Astrocyte (in vitro differentiated cells and primary cell): ENCODE measurements around the gene IWS1. TPM values are rescaled to one million over a fixed set of nuclear protein-coding genes. Genes with fewer than 3 reads are reported as not detected.

Source experiments
- DNase-seq: peaks from one replicate; pipeline ENCODE4 v3.0.0-alpha.2; 2010; ENCODE audit warnings: low read depth
- FAIRE-seq: peaks from 2 replicates; lab custom pipeline; 2011; peaks lifted over from hg19 to GRCh38; lab: Jason Lieb, UNC
- H2AFZ ChIP-seq: 2 replicates; pipeline ENCODE4 v1.6.0; 2012; ENCODE audit warnings: low read depth, low read length, inconsistent platforms
- H3K27ac ChIP-seq: 2 replicates; pipeline ENCODE4 v1.5.1; 2011; ENCODE audit warnings: low read depth, low read length, inconsistent platforms
- H3K27me3 ChIP-seq: 2 replicates; pipeline ENCODE4 v1.6.0; 2011; ENCODE audit warnings: low read length, inconsistent platforms; ENCODE audit not compliant: insufficient read depth
- H3K36me3 ChIP-seq: 2 replicates; pipeline ENCODE4 v1.5.1; 2011; ENCODE audit warnings: low read length, inconsistent platforms; ENCODE audit not compliant: insufficient read depth
- H3K4me1 ChIP-seq: 2 replicates; pipeline ENCODE4 v1.5.1; 2011; ENCODE audit warnings: low read length, inconsistent platforms; ENCODE audit not compliant: insufficient read depth
- H3K4me2 ChIP-seq: 2 replicates; pipeline ENCODE4 v1.6.0; 2012; ENCODE audit warnings: low read length, inconsistent platforms
- H3K4me3 ChIP-seq: 2 replicates; pipeline ENCODE4 v1.5.1; 2011; ENCODE audit warnings: low read depth, mild to moderate bottlenecking, low read length, inconsistent platforms; ENCODE audit not compliant: insufficient read depth
- H3K79me2 ChIP-seq: 2 replicates; pipeline ENCODE4 v1.6.0; 2012; ENCODE audit warnings: mild to moderate bottlenecking, low read length, inconsistent platforms; ENCODE audit not compliant: insufficient read depth
- H3K9ac ChIP-seq: 2 replicates; pipeline ENCODE4 v1.6.0; 2012; ENCODE audit warnings: mild to moderate bottlenecking, low read length, inconsistent platforms
- H3K9me3 ChIP-seq: 2 replicates; pipeline ENCODE4 v1.5.1; 2012; ENCODE audit warnings: low read depth, mild to moderate bottlenecking, low read length, inconsistent platforms; ENCODE audit not compliant: insufficient read depth
- H4K20me1 ChIP-seq: 2 replicates; pipeline ENCODE4 v1.6.0; 2012; ENCODE audit warnings: low read length, inconsistent platforms; ENCODE audit not compliant: insufficient read depth
- H3K27ac Mint-ChIP-seq: one replicate; pipeline ENCODE4 v1.8.0; 2021; ENCODE audit warnings: mild to moderate bottlenecking, mixed read lengths; ENCODE audit not compliant: unreplicated experiment
- H3K27me3 Mint-ChIP-seq: one replicate; pipeline ENCODE4 v1.8.0; 2021; ENCODE audit warnings: low read depth, mixed read lengths; ENCODE audit not compliant: unreplicated experiment
- H3K36me3 Mint-ChIP-seq: one replicate; pipeline ENCODE4 v1.8.0; 2021; ENCODE audit warnings: low read depth, mixed read lengths; ENCODE audit not compliant: unreplicated experiment
- H3K4me1 Mint-ChIP-seq: one replicate; pipeline ENCODE4 v1.8.0; 2021; ENCODE audit warnings: low read depth, mixed read lengths; ENCODE audit not compliant: unreplicated experiment
- H3K4me3 Mint-ChIP-seq: one replicate; pipeline ENCODE4 v1.8.0; 2021; ENCODE audit warnings: mild to moderate bottlenecking, moderate library complexity, mixed read lengths; ENCODE audit not compliant: unreplicated experiment
- H3K9me3 Mint-ChIP-seq: one replicate; pipeline ENCODE4 v1.8.0; 2021; ENCODE audit warnings: mild to moderate bottlenecking, mixed read lengths; ENCODE audit not compliant: unreplicated experiment
- CTCF ChIP-seq: IDR thresholded peaks from 2 replicates; pipeline ENCODE4 v1.5.1; 2011; ENCODE audit warnings: low read depth, mild to moderate bottlenecking, inconsistent platforms, low read length, moderate library complexity; ENCODE audit not compliant: insufficient read depth
- EZH2 ChIP-seq: IDR thresholded peaks from 2 replicates; pipeline ENCODE4 v1.6.1; 2012; ENCODE audit warnings: mild to moderate bottlenecking, low read length, inconsistent platforms; ENCODE audit not compliant: insufficient read depth
- total RNA-seq: library from RNA; stranded (reverse); gene quantifications from 2 replicates; pipeline ENCODE4 v1.2.1, GENCODE V29; 2021

Gene IWS1
- total RNA-seq, 1 donor from 2014 or later: 56.2 TPM

GRCh38 chr2:127465258-127465657 lies 61.0 kb downstream of the IWS1 start:
- Histone ChIP-seq H3K27me3 (no peaks in the 10 kb centered on the region), H3K36me3 (no peaks in the 10 kb centered on the region), H3K9ac (no peak overlapping the region), H3K4me1 (no peaks in the 10 kb centered on the region), H2AFZ (no peak overlapping the region), H3K4me3 (no peak overlapping the region), H3K27ac (no peak overlapping the region), H3K79me2 (no peaks in the 10 kb centered on the region), H3K9me3 (no peaks in the 10 kb centered on the region), H4K20me1 (no peaks in the 10 kb centered on the region), H3K4me2 (no peak overlapping the region)
- FAIRE-seq (no peak), DNase-seq (no peak)
- Mint-ChIP-seq H3K4me1 (peaks cover 17% of the 10 kb centered on the region), H3K27ac (no peak overlapping the region), H3K27me3 (no peaks in the 10 kb centered on the region), H3K36me3 (peaks cover 20% of the 10 kb centered on the region), H3K9me3 (peaks cover 4% of the 10 kb centered on the region), H3K4me3 (no peak overlapping the region)
- no peak for TF ChIP-seq CTCF
- TF ChIP-seq EZH2: no peak

GRCh38 chr2:127464470-127465257 lies 61.6 kb downstream of the IWS1 start:
- Histone ChIP-seq H3K27ac (no peak overlapping the region), H3K9ac (no peak overlapping the region), H2AFZ (no peak overlapping the region), H3K79me2 (no peaks in the 10 kb centered on the region), H3K36me3 (no peaks in the 10 kb centered on the region), H3K27me3 (no peaks in the 10 kb centered on the region), H3K4me2 (no peak overlapping the region), H3K4me1 (no peaks in the 10 kb centered on the region), H4K20me1 (no peaks in the 10 kb centered on the region), H3K9me3 (no peaks in the 10 kb centered on the region), H3K4me3 (no peak overlapping the region)
- Mint-ChIP-seq H3K4me1 (peaks cover 17% of the 10 kb centered on the region), H3K27ac (peak overlapping the region; percentile 75), H3K36me3 (peaks cover 19% of the 10 kb centered on the region), H3K4me3 (no peak overlapping the region), H3K9me3 (peaks cover 4% of the 10 kb centered on the region), H3K27me3 (no peaks in the 10 kb centered on the region)
- FAIRE-seq: no peak
- DNase-seq: no peak
- TF ChIP-seq CTCF: no peak
- TF ChIP-seq EZH2: no peak
